HepG2 (cell line): ENCODE data around the gene SLCO4A1. TPM values are rescaled to one million over a fixed set of nuclear protein-coding genes. Genes with fewer than 3 reads are reported as not detected.

Experiments used
- ATF7-NPFF ChIP-seq: sonication (generic); formaldehyde crosslinking; IDR thresholded peaks from 2 replicates; pipeline ENCODE4 v1.8.1; 2023; ENCODE audit warnings: mild to moderate bottlenecking, low read depth, missing genetic modification reagents, moderate library complexity
- FOXP1 ChIP-seq, 2 experiments: fragments of 450-650 bp in 1 of 2; IDR thresholded peaks; 2 replicates each; pipeline ENCODE4 v1.6.1; 2017 to 2018; ENCODE audit warnings: antibody characterized with exemption in 1 of 2
- HIVEP1 ChIP-seq: sonication (generic); formaldehyde crosslinking; IDR thresholded peaks from 2 replicates; pipeline ENCODE4 v1.4.0; 2020; ENCODE audit warnings: mild to moderate bottlenecking, missing genetic modification reagents
- HOXA3 ChIP-seq: sonication (generic); formaldehyde crosslinking; IDR thresholded peaks from 2 replicates; pipeline ENCODE4 v1.5.0; 2020; ENCODE audit warnings: missing genetic modification reagents
- MED8 ChIP-seq: sonication (generic); formaldehyde crosslinking; IDR thresholded peaks from 2 replicates; pipeline ENCODE4 v1.8.1; 2023; ENCODE audit warnings: mild to moderate bottlenecking, missing genetic modification reagents; ENCODE audit not compliant: insufficient replicate concordance
- SMARCE1 ChIP-seq: fragments of 450-650 bp; IDR thresholded peaks from 2 replicates; pipeline ENCODE4 v1.6.1; 2017; ENCODE audit warnings: borderline replicate concordance
- TGIF2 ChIP-seq: IDR thresholded peaks from 2 replicates; pipeline ENCODE4 v1.6.1; 2016; ENCODE audit warnings: control low read depth, missing compliant biosample characterization
- XBP1 ChIP-seq: sonication (generic); formaldehyde crosslinking; IDR thresholded peaks from 2 replicates; pipeline ENCODE4 v1.5.0; 2020; ENCODE audit warnings: missing genetic modification reagents
- ZBTB42 ChIP-seq: sonication (generic); formaldehyde crosslinking; IDR thresholded peaks from 2 replicates; pipeline ENCODE4 v1.5.0; 2020; ENCODE audit warnings: mild to moderate bottlenecking, missing genetic modification reagents
- ZBTB7B ChIP-seq: sonication (generic); formaldehyde crosslinking; IDR thresholded peaks from 2 replicates; pipeline ENCODE4 v1.4.0; 2020; ENCODE audit warnings: missing genetic modification reagents
- ZNF251 ChIP-seq: sonication (generic); formaldehyde crosslinking; IDR thresholded peaks from 2 replicates; pipeline ENCODE4 v1.9.0; 2021; ENCODE audit warnings: mild to moderate bottlenecking, missing genetic modification reagents
- ZNF317 ChIP-seq: sonication (generic); formaldehyde crosslinking; IDR thresholded peaks from 2 replicates; pipeline ENCODE4 v1.5.0; 2020; ENCODE audit warnings: mild to moderate bottlenecking, missing genetic modification reagents
- ZNF614 ChIP-seq: IDR thresholded peaks from 2 replicates; pipeline ENCODE4 v1.6.1; 2018; ENCODE audit warnings: missing biosample characterization, missing genetic modification reagents, inconsistent platforms, borderline replicate concordance
- ZNF672 ChIP-seq: sonication (generic); formaldehyde crosslinking; IDR thresholded peaks from 2 replicates; pipeline ENCODE4 v1.8.1; 2022; ENCODE audit warnings: missing genetic modification reagents
- polyA plus RNA-seq, 8 experiments: library from polyadenylated mRNA; depleted of rRNA in 3 of 8; stranded (reverse) in 7 of 8; unstranded in 1 of 8; fragments of >200 nt; fragmentation: Illumina TruSeq in 4 of 8; extraction: Trizol in 4 of 8; gene quantifications; 2 replicates each; pipeline versions ENCODE4 v1.2.1 to v1.2.3, GENCODE V29; 2011 to 2016; ENCODE audit warnings: low read depth in 4 of 8, missing spikeins in 1 of 8, mixed read lengths in 1 of 8; ENCODE audit not compliant: insufficient read depth in 1 of 8
- total RNA-seq, 5 experiments: library from RNA; depleted of rRNA; stranded (reverse); fragments of >200 nt; fragmentation: Illumina TruSeq; extraction: Trizol; gene quantifications; 2 replicates each; pipeline ENCODE4 v1.2.3, GENCODE V29; 2016; ENCODE audit warnings: low read depth in 1 of 5
- TF ChIP-seq, protein P1 (sequence below): sonication (generic); formaldehyde crosslinking; IDR thresholded peaks from 2 replicates; pipeline ENCODE4 v1.4.0; 2020; ENCODE audit warnings: missing genetic modification reagents
- TF ChIP-seq, protein P2 (sequence below): sonication (generic); formaldehyde crosslinking; IDR thresholded peaks from 2 replicates; pipeline ENCODE4 v1.4.0; 2020; ENCODE audit warnings: missing genetic modification reagents, borderline replicate concordance
- TF ChIP-seq, protein P3 (sequence below): sonication (generic); formaldehyde crosslinking; IDR thresholded peaks from 2 replicates; pipeline ENCODE4 v1.5.1; 2020; ENCODE audit warnings: missing genetic modification reagents, mild to moderate bottlenecking, borderline replicate concordance
- TF ChIP-seq, protein P4 (sequence below): IDR thresholded peaks from 2 replicates; pipeline ENCODE4 v1.6.1; 2016; ENCODE audit warnings: low read depth, control low read depth

Gene SLCO4A1
- total and polyA plus RNA-seq, 2 of the 13 experiments (the other 11 are each of a cell fraction or from before 2014, with no cell fraction given) = 55.5 to 112 TPM

DNA sequence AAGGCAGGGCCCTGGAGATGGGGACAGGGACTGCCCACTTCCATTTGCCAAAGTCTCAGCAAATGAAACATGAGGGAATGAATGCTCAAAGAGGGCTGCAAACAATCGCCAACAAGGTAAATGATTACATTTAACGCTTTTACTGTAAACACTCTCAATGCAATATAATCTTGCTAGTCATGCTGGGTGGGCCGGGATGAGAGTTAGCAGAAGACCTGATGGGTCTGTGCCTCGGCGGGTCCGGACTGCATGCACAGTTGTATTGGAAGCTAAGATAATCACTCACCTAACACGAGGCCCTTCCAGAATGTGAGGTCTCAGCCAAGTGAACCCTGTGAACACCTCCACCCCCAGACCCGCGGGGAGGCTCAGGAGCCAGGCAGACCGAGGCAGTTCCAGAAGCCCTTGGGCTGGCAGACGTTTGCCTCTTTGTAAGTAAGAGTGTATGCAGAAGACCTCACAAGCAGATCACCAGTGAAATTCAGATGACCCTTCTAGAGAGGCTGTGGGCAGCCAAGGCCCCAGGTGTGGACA lies 4.7 kb upstream of the SLCO4A1 start (continued):
- TF ChIP-seq, protein P1, sequence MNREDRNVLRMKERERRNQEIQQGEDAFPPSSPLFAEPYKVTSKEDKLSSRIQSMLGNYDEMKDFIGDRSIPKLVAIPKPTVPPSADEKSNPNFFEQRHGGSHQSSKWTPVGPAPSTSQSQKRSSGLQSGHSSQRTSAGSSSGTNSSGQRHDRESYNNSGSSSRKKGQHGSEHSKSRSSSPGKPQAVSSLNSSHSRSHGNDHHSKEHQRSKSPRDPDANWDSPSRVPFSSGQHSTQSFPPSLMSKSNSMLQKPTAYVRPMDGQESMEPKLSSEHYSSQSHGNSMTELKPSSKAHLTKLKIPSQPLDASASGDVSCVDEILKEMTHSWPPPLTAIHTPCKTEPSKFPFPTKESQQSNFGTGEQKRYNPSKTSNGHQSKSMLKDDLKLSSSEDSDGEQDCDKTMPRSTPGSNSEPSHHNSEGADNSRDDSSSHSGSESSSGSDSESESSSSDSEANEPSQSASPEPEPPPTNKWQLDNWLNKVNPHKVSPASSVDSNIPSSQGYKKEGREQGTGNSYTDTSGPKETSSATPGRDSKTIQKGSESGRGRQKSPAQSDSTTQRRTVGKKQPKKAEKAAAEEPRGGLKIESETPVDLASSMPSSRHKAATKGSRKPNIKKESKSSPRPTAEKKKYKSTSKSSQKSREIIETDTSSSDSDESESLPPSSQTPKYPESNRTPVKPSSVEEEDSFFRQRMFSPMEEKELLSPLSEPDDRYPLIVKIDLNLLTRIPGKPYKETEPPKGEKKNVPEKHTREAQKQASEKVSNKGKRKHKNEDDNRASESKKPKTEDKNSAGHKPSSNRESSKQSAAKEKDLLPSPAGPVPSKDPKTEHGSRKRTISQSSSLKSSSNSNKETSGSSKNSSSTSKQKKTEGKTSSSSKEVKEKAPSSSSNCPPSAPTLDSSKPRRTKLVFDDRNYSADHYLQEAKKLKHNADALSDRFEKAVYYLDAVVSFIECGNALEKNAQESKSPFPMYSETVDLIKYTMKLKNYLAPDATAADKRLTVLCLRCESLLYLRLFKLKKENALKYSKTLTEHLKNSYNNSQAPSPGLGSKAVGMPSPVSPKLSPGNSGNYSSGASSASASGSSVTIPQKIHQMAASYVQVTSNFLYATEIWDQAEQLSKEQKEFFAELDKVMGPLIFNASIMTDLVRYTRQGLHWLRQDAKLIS (CRISPR knock-in tag) = no peak
- TF ChIP-seq HIVEP1 (CRISPR knock-in tag) (peak; percentile 43; the same call in 1 of the 2 replicates), SMARCE1 (no peak), ATF7-NPFF (CRISPR knock-in tag) (no peak), ZBTB42 (CRISPR knock-in tag) (0 out of 2 replicates have a peak, but pooled peaks have one; percentile 64), HOXA3 (CRISPR knock-in tag) (no peak), ZNF614 (CRISPR knock-in tag) (no peak), MED8 (peak; percentile 54), XBP1 (no peak), ZNF672 (no peak), FOXP1 (IDR thresholded peaks at IDR 0.05) (no peak), FOXP1 (CRISPR knock-in tag; IDR thresholded peaks at IDR 0.05) (no peak), ZNF251 (CRISPR knock-in tag) (0 out of 2 replicates have a peak, but pooled peaks have one; percentile 56), ZNF317 (CRISPR knock-in tag) (peak; percentile 68; the same call in 1 of the 2 replicates), ZBTB7B (0 out of 2 replicates have a peak, but pooled peaks have one; percentile 1), TGIF2 (CRISPR knock-in tag) (no peak)
- TF ChIP-seq, protein P2, sequence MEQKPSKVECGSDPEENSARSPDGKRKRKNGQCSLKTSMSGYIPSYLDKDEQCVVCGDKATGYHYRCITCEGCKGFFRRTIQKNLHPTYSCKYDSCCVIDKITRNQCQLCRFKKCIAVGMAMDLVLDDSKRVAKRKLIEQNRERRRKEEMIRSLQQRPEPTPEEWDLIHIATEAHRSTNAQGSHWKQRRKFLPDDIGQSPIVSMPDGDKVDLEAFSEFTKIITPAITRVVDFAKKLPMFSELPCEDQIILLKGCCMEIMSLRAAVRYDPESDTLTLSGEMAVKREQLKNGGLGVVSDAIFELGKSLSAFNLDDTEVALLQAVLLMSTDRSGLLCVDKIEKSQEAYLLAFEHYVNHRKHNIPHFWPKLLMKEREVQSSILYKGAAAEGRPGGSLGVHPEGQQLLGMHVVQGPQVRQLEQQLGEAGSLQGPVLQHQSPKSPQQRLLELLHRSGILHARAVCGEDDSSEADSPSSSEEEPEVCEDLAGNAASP (CRISPR knock-in tag) = no peak
- TF ChIP-seq, protein P3, sequence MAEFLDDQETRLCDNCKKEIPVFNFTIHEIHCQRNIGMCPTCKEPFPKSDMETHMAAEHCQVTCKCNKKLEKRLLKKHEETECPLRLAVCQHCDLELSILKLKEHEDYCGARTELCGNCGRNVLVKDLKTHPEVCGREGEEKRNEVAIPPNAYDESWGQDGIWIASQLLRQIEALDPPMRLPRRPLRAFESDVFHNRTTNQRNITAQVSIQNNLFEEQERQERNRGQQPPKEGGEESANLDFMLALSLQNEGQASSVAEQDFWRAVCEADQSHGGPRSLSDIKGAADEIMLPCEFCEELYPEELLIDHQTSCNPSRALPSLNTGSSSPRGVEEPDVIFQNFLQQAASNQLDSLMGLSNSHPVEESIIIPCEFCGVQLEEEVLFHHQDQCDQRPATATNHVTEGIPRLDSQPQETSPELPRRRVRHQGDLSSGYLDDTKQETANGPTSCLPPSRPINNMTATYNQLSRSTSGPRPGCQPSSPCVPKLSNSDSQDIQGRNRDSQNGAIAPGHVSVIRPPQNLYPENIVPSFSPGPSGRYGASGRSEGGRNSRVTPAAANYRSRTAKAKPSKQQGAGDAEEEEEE = no peak
- TF ChIP-seq, protein P4, sequence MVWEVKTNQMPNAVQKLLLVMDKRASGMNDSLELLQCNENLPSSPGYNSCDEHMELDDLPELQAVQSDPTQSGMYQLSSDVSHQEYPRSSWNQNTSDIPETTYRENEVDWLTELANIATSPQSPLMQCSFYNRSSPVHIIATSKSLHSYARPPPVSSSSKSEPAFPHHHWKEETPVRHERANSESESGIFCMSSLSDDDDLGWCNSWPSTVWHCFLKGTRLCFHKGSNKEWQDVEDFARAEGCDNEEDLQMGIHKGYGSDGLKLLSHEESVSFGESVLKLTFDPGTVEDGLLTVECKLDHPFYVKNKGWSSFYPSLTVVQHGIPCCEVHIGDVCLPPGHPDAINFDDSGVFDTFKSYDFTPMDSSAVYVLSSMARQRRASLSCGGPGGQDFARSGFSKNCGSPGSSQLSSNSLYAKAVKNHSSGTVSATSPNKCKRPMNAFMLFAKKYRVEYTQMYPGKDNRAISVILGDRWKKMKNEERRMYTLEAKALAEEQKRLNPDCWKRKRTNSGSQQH (CRISPR knock-in tag) = no peak
